ENCODE results near the gene RTKN. TPM values are rescaled to one million over a fixed set of nuclear protein-coding genes. Genes with fewer than 3 reads are reported as not detected.

RTKN gene
- total and polyA plus RNA-seq, 10 of the 15 experiments (the other 5 are each of a cell fraction or from before 2014, with no cell fraction given) = 0.50 to 12.3 (median 5.4) TPM

DNA sequence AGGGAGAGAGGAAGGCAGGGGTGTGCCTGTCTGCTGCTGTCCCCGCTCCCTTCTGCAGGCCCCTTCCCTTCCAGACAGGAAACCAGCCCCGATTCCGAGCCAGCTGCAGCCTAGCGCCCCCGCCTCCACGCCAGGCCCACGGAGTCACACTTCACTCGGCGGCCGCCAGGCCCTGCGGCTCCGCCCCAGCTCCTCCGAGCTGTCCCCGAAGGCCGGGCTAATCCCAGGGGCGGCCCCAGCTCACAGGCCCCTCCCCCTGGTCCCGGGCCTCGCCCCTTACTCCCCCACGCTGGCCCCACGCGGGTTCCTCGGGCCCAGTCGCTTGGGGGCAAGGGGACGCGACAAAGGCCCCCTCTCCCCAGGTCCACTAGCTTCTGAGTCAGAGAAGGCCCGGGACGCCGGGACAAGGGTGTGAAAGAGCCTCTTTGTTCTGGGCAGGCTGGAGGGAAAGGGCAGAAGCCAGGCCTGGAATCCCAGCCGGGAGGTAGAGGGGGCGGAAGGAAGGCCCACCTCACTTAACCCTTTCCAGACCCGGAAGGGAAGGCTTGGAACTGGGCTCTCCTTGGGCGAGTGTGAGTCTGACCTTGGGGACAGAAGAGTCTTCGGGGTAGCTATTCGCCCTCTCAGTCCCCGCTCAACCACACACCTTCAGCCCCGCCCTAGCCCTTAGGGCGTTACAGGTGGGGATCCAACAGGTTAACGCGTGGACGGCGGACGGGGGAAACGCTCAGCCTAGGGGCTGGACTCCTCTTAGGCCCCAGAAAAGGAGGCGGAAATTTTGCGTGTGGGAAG is 1.2 kb downstream of the RTKN start (continued):
- TF ChIP-seq IKZF2 (IDR thresholded peaks at IDR 0.05) = peak in 1 of 2 experiments; percentile 41; a peak in 2 of 4 replicates
- no peak for TF ChIP-seq PAX8 (IDR thresholded peaks at IDR 0.05)
- TF ChIP-seq MTA2 (IDR thresholded peaks at IDR 0.05; ENCODE audit: low read depth) = no peak
- no peak for TF ChIP-seq HDGF (IDR thresholded peaks at IDR 0.05)
- TF ChIP-seq, protein P1, sequence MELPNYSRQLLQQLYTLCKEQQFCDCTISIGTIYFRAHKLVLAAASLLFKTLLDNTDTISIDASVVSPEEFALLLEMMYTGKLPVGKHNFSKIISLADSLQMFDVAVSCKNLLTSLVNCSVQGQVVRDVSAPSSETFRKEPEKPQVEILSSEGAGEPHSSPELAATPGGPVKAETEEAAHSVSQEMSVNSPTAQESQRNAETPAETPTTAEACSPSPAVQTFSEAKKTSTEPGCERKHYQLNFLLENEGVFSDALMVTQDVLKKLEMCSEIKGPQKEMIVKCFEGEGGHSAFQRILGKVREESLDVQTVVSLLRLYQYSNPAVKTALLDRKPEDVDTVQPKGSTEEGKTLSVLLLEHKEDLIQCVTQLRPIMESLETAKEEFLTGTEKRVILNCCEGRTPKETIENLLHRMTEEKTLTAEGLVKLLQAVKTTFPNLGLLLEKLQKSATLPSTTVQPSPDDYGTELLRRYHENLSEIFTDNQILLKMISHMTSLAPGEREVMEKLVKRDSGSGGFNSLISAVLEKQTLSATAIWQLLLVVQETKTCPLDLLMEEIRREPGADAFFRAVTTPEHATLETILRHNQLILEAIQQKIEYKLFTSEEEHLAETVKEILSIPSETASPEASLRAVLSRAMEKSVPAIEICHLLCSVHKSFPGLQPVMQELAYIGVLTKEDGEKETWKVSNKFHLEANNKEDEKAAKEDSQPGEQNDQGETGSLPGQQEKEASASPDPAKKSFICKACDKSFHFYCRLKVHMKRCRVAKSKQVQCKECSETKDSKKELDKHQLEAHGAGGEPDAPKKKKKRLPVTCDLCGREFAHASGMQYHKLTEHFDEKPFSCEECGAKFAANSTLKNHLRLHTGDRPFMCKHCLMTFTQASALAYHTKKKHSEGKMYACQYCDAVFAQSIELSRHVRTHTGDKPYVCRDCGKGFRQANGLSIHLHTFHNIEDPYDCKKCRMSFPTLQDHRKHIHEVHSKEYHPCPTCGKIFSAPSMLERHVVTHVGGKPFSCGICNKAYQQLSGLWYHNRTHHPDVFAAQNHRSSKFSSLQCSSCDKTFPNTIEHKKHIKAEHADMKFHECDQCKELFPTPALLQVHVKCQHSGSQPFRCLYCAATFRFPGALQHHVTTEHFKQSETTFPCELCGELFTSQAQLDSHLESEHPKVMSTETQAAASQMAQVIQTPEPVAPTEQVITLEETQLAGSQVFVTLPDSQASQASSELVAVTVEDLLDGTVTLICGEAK (IDR thresholded peaks at IDR 0.05; ENCODE audit: borderline replicate concordance) = no peak
- TF ChIP-seq, protein P2, sequence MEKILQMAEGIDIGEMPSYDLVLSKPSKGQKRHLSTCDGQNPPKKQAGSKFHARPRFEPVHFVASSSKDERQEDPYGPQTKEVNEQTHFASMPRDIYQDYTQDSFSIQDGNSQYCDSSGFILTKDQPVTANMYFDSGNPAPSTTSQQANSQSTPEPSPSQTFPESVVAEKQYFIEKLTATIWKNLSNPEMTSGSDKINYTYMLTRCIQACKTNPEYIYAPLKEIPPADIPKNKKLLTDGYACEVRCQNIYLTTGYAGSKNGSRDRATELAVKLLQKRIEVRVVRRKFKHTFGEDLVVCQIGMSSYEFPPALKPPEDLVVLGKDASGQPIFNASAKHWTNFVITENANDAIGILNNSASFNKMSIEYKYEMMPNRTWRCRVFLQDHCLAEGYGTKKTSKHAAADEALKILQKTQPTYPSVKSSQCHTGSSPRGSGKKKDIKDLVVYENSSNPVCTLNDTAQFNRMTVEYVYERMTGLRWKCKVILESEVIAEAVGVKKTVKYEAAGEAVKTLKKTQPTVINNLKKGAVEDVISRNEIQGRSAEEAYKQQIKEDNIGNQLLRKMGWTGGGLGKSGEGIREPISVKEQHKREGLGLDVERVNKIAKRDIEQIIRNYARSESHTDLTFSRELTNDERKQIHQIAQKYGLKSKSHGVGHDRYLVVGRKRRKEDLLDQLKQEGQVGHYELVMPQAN (conservative IDR thresholded peaks at IDR 0.05) = 0 out of 2 replicates have a peak, but pooled peaks have one; percentile 42
- no peak for TF ChIP-seq ZNF24 (IDR thresholded peaks at IDR 0.05)
- 0 out of 2 replicates have a peak, but pooled peaks have one; percentile 32 for TF ChIP-seq CREM (IDR thresholded peaks at IDR 0.05; ENCODE audit: low read depth)
- TF ChIP-seq, protein P3, sequence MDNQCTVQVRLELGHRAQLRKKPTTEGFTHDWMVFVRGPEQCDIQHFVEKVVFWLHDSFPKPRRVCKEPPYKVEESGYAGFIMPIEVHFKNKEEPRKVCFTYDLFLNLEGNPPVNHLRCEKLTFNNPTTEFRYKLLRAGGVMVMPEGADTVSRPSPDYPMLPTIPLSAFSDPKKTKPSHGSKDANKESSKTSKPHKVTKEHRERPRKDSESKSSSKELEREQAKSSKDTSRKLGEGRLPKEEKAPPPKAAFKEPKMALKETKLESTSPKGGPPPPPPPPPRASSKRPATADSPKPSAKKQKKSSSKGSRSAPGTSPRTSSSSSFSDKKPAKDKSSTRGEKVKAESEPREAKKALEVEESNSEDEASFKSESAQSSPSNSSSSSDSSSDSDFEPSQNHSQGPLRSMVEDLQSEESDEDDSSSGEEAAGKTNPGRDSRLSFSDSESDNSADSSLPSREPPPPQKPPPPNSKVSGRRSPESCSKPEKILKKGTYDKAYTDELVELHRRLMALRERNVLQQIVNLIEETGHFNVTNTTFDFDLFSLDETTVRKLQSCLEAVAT (IDR thresholded peaks at IDR 0.05) = peak; percentile 91
- 0 out of 2 replicates have a peak, but pooled peaks have one; percentile 25 for TF ChIP-seq SMAD5 (IDR thresholded peaks at IDR 0.05; ENCODE audit: low read depth)
- TF ChIP-seq JUNB (IDR thresholded peaks at IDR 0.05) = no peak
- no peak for TF ChIP-seq RB1 (IDR thresholded peaks at IDR 0.05; ENCODE audit: borderline replicate concordance)
- 0 out of 2 replicates have a peak, but pooled peaks have one; percentile 36 for TF ChIP-seq LARP7 (IDR thresholded peaks at IDR 0.05)
